ENCODE results near the gene TNFRSF8.

DNA sequence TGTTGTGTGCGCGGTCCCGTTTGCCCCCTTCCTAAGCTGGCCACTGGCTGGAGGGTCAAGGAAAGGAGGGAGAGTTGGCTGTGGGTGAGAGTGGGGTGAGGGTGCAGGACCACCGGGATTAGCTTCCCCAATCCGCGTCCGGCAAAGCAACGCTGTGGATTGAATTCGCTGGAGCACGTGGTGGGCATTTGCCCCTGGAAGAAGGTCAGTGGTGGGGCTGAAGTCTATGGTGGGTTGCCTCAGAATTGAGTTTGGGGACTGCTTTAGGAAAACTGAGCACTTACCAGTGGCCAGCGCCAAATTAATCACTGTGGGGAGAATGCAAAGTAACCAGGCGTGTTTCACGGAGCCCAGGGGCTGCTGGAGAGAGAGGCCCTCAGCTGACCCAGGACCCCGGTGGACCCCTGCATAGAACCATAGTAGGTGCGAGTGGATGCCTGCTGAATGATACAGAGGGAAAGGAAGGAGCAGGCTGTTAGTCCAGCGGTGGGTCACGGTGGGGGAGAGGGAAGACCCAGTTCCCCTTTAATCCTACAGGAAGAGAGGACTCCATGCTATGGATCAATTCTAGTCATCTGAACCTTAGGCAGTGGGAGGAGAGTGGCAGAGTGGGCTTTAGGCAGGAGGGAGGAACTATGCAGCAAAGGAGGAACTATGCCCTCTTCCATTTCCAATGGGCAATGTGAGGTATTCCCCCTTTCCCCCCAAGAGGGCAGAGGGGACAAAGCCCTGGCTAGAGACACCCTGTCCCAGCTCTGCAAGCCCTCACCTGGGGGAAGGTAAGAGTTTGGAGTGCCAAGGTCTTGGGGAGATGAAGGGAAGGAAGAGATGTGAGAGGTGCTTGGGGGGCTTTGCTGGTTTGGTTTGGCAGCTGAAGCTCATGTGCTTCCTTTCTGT, 1.2 kb downstream of the TNFRSF8 start:
- TF ChIP-seq, protein P1, sequence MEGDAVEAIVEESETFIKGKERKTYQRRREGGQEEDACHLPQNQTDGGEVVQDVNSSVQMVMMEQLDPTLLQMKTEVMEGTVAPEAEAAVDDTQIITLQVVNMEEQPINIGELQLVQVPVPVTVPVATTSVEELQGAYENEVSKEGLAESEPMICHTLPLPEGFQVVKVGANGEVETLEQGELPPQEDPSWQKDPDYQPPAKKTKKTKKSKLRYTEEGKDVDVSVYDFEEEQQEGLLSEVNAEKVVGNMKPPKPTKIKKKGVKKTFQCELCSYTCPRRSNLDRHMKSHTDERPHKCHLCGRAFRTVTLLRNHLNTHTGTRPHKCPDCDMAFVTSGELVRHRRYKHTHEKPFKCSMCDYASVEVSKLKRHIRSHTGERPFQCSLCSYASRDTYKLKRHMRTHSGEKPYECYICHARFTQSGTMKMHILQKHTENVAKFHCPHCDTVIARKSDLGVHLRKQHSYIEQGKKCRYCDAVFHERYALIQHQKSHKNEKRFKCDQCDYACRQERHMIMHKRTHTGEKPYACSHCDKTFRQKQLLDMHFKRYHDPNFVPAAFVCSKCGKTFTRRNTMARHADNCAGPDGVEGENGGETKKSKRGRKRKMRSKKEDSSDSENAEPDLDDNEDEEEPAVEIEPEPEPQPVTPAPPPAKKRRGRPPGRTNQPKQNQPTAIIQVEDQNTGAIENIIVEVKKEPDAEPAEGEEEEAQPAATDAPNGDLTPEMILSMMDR (IDR thresholded peaks at IDR 0.05): no peak
- TF ChIP-seq MXI1 (IDR thresholded peaks at IDR 0.05; ENCODE audit: low read depth, low read length) (no peak), NFIC (IDR thresholded peaks at IDR 0.05; ENCODE audit: borderline replicate concordance) (no peak), TAF1 (IDR thresholded peaks at IDR 0.05; ENCODE audit: borderline replicate concordance, low read depth, low read length) (no peak), POLR2AphosphoS5 (IDR thresholded peaks at IDR 0.05; ENCODE audit: low read depth, low read length) (no peak), SIN3A (IDR thresholded peaks at IDR 0.05; ENCODE audit: borderline replicate concordance, low read depth, low read length) (no peak), RCOR1 (IDR thresholded peaks at IDR 0.05; ENCODE audit: low read length) (no peak), GABPA (IDR thresholded peaks at IDR 0.05; ENCODE audit: low read depth) (no peak), YY1 (IDR thresholded peaks at IDR 0.05; ENCODE audit: low read depth) (no peak), RAD21 (IDR thresholded peaks at IDR 0.05; ENCODE audit: low read length) (no peak)
- TF ChIP-seq, protein P2, sequence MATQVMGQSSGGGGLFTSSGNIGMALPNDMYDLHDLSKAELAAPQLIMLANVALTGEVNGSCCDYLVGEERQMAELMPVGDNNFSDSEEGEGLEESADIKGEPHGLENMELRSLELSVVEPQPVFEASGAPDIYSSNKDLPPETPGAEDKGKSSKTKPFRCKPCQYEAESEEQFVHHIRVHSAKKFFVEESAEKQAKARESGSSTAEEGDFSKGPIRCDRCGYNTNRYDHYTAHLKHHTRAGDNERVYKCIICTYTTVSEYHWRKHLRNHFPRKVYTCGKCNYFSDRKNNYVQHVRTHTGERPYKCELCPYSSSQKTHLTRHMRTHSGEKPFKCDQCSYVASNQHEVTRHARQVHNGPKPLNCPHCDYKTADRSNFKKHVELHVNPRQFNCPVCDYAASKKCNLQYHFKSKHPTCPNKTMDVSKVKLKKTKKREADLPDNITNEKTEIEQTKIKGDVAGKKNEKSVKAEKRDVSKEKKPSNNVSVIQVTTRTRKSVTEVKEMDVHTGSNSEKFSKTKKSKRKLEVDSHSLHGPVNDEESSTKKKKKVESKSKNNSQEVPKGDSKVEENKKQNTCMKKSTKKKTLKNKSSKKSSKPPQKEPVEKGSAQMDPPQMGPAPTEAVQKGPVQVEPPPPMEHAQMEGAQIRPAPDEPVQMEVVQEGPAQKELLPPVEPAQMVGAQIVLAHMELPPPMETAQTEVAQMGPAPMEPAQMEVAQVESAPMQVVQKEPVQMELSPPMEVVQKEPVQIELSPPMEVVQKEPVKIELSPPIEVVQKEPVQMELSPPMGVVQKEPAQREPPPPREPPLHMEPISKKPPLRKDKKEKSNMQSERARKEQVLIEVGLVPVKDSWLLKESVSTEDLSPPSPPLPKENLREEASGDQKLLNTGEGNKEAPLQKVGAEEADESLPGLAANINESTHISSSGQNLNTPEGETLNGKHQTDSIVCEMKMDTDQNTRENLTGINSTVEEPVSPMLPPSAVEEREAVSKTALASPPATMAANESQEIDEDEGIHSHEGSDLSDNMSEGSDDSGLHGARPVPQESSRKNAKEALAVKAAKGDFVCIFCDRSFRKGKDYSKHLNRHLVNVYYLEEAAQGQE (IDR thresholded peaks at IDR 0.05; ENCODE audit: low read depth, low read length): no peak
- TF ChIP-seq, protein P3, sequence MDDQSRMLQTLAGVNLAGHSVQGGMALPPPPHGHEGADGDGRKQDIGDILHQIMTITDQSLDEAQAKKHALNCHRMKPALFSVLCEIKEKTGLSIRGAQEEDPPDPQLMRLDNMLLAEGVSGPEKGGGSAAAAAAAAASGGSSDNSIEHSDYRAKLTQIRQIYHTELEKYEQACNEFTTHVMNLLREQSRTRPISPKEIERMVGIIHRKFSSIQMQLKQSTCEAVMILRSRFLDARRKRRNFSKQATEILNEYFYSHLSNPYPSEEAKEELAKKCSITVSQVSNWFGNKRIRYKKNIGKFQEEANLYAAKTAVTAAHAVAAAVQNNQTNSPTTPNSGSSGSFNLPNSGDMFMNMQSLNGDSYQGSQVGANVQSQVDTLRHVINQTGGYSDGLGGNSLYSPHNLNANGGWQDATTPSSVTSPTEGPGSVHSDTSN (IDR thresholded peaks at IDR 0.05): no peak
- TF ChIP-seq, protein P4, sequence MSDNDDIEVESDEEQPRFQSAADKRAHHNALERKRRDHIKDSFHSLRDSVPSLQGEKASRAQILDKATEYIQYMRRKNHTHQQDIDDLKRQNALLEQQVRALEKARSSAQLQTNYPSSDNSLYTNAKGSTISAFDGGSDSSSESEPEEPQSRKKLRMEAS (IDR thresholded peaks at IDR 0.05; ENCODE audit: low read depth): no peak
